CD4-positive, CD25-positive, alpha-beta regulatory T cell (primary cell): ENCODE data around the gene NSD1. TPM values are rescaled to one million over a fixed set of nuclear protein-coding genes. Genes with fewer than 3 reads are reported as not detected.

Experiments used
- ATAC-seq, 2 donors: fragments of 150-1000 bp; cut with Tn5 transposase; one replicate each; pipeline ENCODE4 v1.10.0; 2021; ENCODE audit warnings: low read depth in 2 of 2, moderate number of reproducible peaks in 2 of 2, moderate library complexity in 1 of 2
- DNase-seq, 3 donors: peaks; one replicate each; pipeline versions ENCODE4 v3.0.0 to v3.0.0-alpha.2; 2012 to 2022; ENCODE audit warnings: mixed read lengths in 1 of 3
- H3K27ac ChIP-seq: one replicate; pipeline ENCODE4 v1.7.0; 2013; ENCODE audit warnings: mild to moderate bottlenecking, low read length; ENCODE audit not compliant: insufficient read depth, poor library complexity, severe bottlenecking
- H3K27me3 ChIP-seq: one replicate; pipeline ENCODE4 v1.7.0; 2013; ENCODE audit warnings: low read length; ENCODE audit not compliant: control insufficient read depth, insufficient read depth
- H3K36me3 ChIP-seq: one replicate; pipeline ENCODE4 v1.7.0; 2013; ENCODE audit warnings: mild to moderate bottlenecking, low read length, moderate library complexity; ENCODE audit not compliant: control insufficient read depth, insufficient read depth
- H3K4me1 ChIP-seq: 2 replicates; pipeline ENCODE4 v1.7.0; 2013; ENCODE audit warnings: mild to moderate bottlenecking, low read length; ENCODE audit not compliant: insufficient read depth, control insufficient read depth, poor library complexity, severe bottlenecking
- H3K4me3 ChIP-seq: one replicate; pipeline ENCODE4 v1.7.0; 2013; ENCODE audit warnings: low read depth, mild to moderate bottlenecking, low read length, moderate library complexity
- H3K9me3 ChIP-seq, 2 experiments: 1 replicate in 1 of 2; 2 replicates in 1 of 2; pipeline ENCODE4 v1.7.0; 2013; ENCODE audit warnings: low read length in 2 of 2, mild to moderate bottlenecking in 1 of 2, moderate library complexity in 1 of 2; ENCODE audit not compliant: control insufficient read depth in 2 of 2
- H3K27ac Mint-ChIP-seq, 3 donors: one replicate each; pipeline ENCODE4 v1.8.0; 2020 to 2022; ENCODE audit warnings: mild to moderate bottlenecking in 3 of 3, mixed read lengths in 3 of 3, moderate library complexity in 2 of 3
- H3K27me3 Mint-ChIP-seq: one replicate; pipeline ENCODE4 v1.8.0; 2022; ENCODE audit warnings: mild to moderate bottlenecking, mixed read lengths
- H3K36me3 Mint-ChIP-seq: one replicate; pipeline ENCODE4 v1.8.0; 2020; ENCODE audit warnings: mixed read lengths
- H3K4me1 Mint-ChIP-seq, 4 donors: one replicate each; pipeline ENCODE4 v1.8.0; 2020 to 2022; ENCODE audit warnings: mixed read lengths in 4 of 4, mild to moderate bottlenecking in 1 of 4
- H3K4me3 Mint-ChIP-seq, 4 donors: one replicate each; pipeline ENCODE4 v1.8.0; 2020 to 2022; ENCODE audit warnings: mild to moderate bottlenecking in 4 of 4, mixed read lengths in 4 of 4, moderate library complexity in 3 of 4
- H3K9me3 Mint-ChIP-seq, 7 donors: one replicate each; pipeline ENCODE4 v1.8.0; 2020 to 2022; ENCODE audit warnings: mixed read lengths in 7 of 7, mild to moderate bottlenecking in 3 of 7, moderate library complexity in 2 of 7
- polyA plus RNA-seq, 4 donors: library from polyadenylated mRNA; unstranded; fragments of 300-500 nt; fragmentation: Illumina TruSeq; gene quantifications; one replicate each; pipeline ENCODE4 v1.2.3, GENCODE V29; 2021
- total RNA-seq: library from RNA; stranded (reverse); gene quantifications from one replicate; pipeline ENCODE4 v1.2.3, GENCODE V29; 2022

Gene NSD1
- total and polyA plus RNA-seq, 5 donors from 2014 or later = 25.9 to 125 (median 41.3) TPM

DNA sequence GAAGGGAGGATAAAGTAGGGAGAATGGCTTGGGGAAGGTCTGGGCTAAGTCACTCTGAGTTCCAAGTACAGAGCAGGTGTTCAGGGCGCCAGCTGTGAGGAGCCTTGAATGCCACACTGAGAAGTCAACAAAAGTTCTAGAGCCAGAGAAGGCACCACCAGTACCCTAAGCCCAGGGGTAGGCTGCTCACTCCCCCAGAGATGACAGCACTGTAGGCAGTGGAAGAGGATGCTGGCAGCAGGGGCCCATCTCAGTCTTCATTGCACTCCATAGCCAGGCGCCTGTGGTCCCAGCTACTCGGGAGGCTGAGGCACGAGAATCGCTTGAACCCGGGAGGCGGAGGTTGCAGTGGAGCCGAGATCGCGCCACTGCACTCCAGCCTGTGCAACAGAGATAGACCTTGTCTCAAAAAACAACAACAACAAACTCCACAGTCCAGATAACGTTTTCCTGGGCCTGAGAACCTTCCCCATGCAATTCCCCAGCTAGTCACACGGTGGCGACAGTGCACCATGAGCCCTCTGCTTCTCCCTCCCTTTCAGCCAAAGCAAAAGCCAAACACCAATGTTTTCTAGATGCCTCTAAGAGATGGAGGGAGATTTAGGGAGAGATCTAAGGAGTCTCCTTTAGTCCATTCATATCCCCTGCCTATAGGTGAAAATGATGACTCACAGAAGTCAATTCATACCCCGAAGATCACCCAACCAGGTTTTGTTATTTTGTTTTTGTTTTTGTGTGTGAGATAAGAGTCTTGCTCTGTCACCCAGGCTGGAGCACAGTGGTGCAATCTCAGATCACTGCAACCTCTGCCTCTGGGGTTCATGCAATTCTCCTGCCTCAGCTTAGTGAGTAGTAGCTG is 19.8 kb upstream of the NSD1 start:
- H3K9me3 ChIP-seq = no peaks in the 10 kb centered on the region
- H3K27ac ChIP-seq = no peak overlapping the region
- H3K9me3 Mint-ChIP-seq = no peaks in the 10 kb centered on the region
- peaks cover 6% of the 10 kb centered on the region for H3K27me3 Mint-ChIP-seq
- H3K4me1 ChIP-seq = peaks cover 12% of the 10 kb centered on the region
- H3K4me1 Mint-ChIP-seq = peaks cover 5 to 27% (median 18%) of the 10 kb centered on the region in 4 donors
- H3K4me3 ChIP-seq = no peak overlapping the region
- H3K27me3 ChIP-seq = no peaks in the 10 kb centered on the region
- DNase-seq (peak; percentile 60 to 79 (median 79)), ATAC-seq (peak; percentile 54 to 56)
- peak overlapping the region in 1 of 4 donors; percentile 13 for H3K4me3 Mint-ChIP-seq
- peak overlapping the region in 1 of 3 donors; percentile 64 for H3K27ac Mint-ChIP-seq
- H3K36me3 ChIP-seq = no peaks in the 10 kb centered on the region
- no peaks in the 10 kb centered on the region for H3K36me3 Mint-ChIP-seq

DNA sequence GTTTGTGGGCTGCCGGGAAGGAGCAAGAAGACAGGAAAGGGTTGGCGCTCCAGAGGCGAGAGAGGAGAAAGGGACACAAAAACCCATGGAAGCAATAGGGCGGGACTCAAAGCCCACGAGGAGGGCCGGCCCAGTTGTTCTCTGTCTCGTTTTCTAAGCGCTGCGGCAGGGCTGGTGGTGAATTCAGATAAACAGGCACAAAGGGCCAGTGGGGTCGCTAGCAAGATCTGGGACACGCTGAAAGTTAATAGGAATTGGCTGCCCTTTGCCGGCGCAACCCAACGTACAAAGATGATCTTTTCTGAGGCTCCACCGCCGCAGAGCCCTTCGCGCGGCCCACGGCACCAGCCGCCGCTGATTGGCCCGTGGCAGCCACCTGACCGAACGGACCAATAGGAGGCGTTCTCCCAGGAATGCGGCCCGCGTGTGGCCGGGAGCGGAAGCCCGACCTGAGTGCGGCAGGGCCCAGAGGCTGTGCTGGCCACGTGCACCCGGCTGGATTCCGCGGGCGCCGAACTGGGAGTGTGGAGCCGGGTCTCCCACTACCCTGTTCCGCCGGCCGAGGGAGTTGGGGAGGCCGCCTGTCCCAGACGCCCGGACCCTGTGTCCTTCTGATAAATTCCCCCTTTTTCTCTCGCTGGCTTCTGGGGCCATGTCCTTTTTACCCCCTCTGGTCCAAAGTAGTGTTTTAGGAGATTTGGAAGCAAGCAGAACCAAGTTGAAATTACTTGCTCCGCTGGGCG is 16.8 kb upstream of the NSD1 start:
- no peaks in the 10 kb centered on the region for H3K27me3 Mint-ChIP-seq
- peaks cover 12% of the 10 kb centered on the region for H3K4me1 ChIP-seq
- no peaks in the 10 kb centered on the region for H3K9me3 ChIP-seq
- no peak overlapping the region for H3K27ac ChIP-seq
- no peaks in the 10 kb centered on the region for H3K36me3 ChIP-seq
- H3K27me3 ChIP-seq = no peaks in the 10 kb centered on the region
- peak overlapping the region; percentile 61 to 76 (median 68) for H3K4me3 Mint-ChIP-seq
- H3K9me3 Mint-ChIP-seq = no peaks in the 10 kb centered on the region
- peak overlapping the region; percentile 2 for H3K4me3 ChIP-seq
- ATAC-seq (peak; percentile 92 to 93), DNase-seq (peak; percentile 73 to 89 (median 80))
- peaks cover 5 to 27% (median 17%) of the 10 kb centered on the region in 4 donors for H3K4me1 Mint-ChIP-seq
- H3K36me3 Mint-ChIP-seq = no peaks in the 10 kb centered on the region
- H3K27ac Mint-ChIP-seq = peak overlapping the region; percentile 74 to 86 (median 82)

DNA sequence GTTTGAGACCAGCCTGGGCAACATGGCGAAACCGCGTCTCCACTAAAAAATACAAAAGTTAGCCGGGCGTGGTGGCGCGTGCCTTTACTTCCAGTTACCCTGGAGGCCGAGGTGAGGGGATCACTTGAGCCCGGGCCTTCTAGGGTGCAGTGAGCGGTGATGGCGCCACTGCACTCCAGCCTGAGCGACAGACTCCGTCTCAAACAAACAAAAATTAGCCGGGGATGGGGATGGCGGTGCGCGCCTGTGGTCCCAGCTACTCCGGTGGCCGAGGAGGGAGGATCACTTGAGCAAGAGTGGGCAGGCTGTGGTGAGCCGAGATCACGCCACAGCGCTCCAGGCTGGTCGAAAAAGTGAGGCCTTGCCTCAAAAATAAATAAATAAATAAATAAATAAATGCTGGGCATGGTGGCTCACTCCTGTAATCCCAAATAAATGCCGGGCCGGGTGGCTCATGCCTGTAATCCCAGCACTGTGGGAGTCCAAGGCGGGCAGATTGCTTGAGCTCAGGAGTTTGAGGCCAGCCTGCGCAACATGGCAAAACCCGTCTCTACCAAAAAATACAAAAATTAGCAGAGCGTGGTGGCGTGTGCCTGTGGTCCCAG is 16.0 kb upstream of the NSD1 start:
- Histone ChIP-seq H3K36me3 (no peaks in the 10 kb centered on the region), H3K4me3 (no peak overlapping the region), H3K9me3 (no peaks in the 10 kb centered on the region), H3K27me3 (no peaks in the 10 kb centered on the region), H3K27ac (no peak overlapping the region), H3K4me1 (peaks cover 12% of the 10 kb centered on the region)
- Mint-ChIP-seq H3K4me3 (peak overlapping the region in 2 of 4 donors; percentile 59 to 76), H3K9me3 (peaks cover 0 to 2% (median 0%) of the 10 kb centered on the region in 7 donors), H3K4me1 (peaks cover 5 to 27% (median 16%) of the 10 kb centered on the region in 4 donors), H3K27me3 (no peaks in the 10 kb centered on the region), H3K36me3 (no peaks in the 10 kb centered on the region), H3K27ac (peak overlapping the region in 1 of 3 donors; percentile 86)
- DNase-seq = no peak
- no peak for ATAC-seq

DNA sequence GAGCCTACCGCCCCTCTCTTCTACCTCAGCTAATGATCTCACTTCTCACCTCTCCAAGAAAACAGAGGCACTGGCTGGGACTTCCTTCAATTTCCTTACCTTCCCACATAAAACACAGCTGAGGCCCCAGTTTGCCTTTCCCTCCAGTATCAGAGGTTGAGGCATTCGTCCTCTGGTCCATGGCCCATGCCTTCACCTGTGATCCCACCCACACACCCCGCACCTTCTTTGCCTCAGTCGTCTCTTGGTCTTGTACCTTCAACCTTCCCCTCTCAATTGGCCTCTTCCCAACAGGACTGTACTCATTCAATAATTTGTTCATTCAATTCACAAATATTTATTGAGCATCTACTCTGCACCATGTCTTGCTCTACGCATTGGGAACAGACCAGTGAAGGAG is 11.0 kb upstream of the NSD1 start:
- no peak overlapping the region for H3K27ac ChIP-seq
- ATAC-seq (no peak), DNase-seq (no peak)
- Mint-ChIP-seq H3K27me3 (no peaks in the 10 kb centered on the region), H3K9me3 (peaks cover 0 to 2% (median 0%) of the 10 kb centered on the region in 7 donors), H3K36me3 (no peaks in the 10 kb centered on the region), H3K4me1 (no peaks in the 10 kb centered on the region), H3K4me3 (peak overlapping the region in 1 of 4 donors; percentile 21), H3K27ac (peak overlapping the region in 2 of 3 donors; percentile 12 to 22)
- no peaks in the 10 kb centered on the region for H3K36me3 ChIP-seq
- no peaks in the 10 kb centered on the region for H3K4me1 ChIP-seq
- no peaks in the 10 kb centered on the region for H3K27me3 ChIP-seq
- H3K4me3 ChIP-seq = no peak overlapping the region
- H3K9me3 ChIP-seq = no peaks in the 10 kb centered on the region

DNA sequence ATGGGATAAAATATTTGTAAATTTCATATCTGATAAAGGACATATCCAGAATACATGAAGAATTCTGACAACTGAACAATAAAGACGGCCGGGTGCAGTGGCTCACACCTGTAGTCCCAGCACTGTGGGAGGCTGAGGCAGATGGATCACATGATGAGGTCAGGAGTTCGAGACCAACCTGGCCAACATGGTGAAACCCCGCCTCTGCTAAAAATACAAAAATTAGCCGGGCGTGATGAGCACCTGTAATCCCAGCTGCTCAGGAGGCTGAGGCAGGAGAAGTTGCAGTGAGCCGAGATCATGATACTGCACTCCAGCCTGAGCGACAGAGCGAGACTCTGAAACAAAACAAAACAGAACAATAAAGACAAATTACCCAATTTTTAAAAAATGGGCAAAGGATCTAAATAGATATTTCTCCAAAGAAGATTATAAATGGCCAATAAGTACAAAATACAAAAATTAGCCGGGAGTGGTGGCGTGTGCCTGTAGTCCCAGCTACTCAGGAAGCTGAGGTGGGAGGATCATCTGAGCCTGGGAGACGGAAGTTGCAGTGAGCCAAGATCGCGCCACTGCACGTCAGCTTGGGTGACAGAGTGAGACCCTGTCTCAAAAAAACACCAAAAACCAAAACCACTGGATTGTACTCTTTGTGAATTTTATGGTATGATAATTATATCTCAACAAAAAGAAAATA is 9.6 kb upstream of the NSD1 start:
- Histone ChIP-seq H3K4me3 (no peak overlapping the region), H3K9me3 (no peaks in the 10 kb centered on the region), H3K27me3 (no peaks in the 10 kb centered on the region), H3K36me3 (no peaks in the 10 kb centered on the region), H3K4me1 (peaks cover 7% of the 10 kb centered on the region), H3K27ac (no peak overlapping the region)
- no peak overlapping the region for H3K4me3 Mint-ChIP-seq
- H3K36me3 Mint-ChIP-seq = no peaks in the 10 kb centered on the region
- no peaks in the 10 kb centered on the region for H3K27me3 Mint-ChIP-seq
- peak overlapping the region in 1 of 3 donors; percentile 56 for H3K27ac Mint-ChIP-seq
- H3K4me1 Mint-ChIP-seq = peaks cover 9 to 10% (median 9%) of the 10 kb centered on the region in 4 donors
- H3K9me3 Mint-ChIP-seq = peaks cover 0 to 2% (median 0%) of the 10 kb centered on the region in 7 donors
- ATAC-seq = no peak
- no peak for DNase-seq

DNA sequence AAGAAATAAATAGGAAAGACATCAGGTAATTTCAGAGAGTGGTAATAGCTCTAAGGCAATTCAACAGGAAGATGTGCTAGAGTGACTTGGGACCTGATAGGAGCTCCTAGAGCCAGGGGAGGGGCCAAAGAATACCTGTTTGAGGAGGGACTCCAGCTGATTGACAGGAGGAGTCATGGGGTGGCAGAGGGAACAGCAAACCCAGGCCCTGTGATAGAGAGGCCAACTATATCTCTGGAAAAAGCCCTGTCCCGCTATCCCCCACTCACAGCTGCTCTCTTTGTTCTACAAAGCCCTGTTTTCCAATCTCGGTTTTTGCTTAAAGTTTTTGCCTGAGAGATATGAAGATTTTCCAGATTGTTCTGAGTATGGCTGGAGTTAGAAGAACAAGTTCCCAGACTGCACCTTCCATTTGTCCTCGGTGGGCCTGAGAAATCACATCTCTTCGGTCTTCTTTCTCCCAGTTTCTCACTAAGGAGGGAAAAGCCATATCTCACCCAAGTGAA is 9.0 kb upstream of the NSD1 start:
- no peak overlapping the region for H3K4me3 Mint-ChIP-seq
- Histone ChIP-seq H3K9me3 (no peaks in the 10 kb centered on the region), H3K36me3 (no peaks in the 10 kb centered on the region), H3K4me3 (no peak overlapping the region), H3K27ac (no peak overlapping the region), H3K27me3 (no peaks in the 10 kb centered on the region), H3K4me1 (peaks cover 11% of the 10 kb centered on the region)
- H3K9me3 Mint-ChIP-seq = peaks cover 0 to 2% (median 0%) of the 10 kb centered on the region in 7 donors
- peaks cover 14 to 16% (median 15%) of the 10 kb centered on the region in 4 donors for H3K4me1 Mint-ChIP-seq
- no peaks in the 10 kb centered on the region for H3K36me3 Mint-ChIP-seq
- H3K27me3 Mint-ChIP-seq = no peaks in the 10 kb centered on the region
- no peak overlapping the region for H3K27ac Mint-ChIP-seq
- DNase-seq (peak in 1 of 3 donors; percentile 40), ATAC-seq (peak in 1 of 2 donors; percentile 32)

DNA sequence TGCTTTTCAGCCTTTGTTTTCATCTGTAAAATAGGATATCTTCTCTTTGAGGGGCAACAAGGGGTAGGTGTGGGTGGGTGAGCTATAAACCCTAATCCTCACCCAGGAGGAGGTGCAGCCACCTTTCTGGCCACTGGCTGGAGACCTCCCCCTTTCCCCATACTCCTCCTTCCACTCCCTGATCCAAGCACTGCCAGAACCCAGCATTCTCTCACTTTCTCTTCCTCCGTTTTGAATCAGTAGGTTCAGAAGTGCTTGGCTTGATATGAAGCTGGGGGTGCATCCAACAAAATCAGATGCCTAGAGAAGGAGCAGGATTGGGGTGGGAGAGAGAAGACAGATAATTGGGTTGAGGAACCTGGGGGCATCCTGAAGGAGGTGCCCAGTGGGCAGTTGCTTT is 6.8 kb upstream of the NSD1 start:
- ATAC-seq = no peak
- Histone ChIP-seq H3K27me3 (no peaks in the 10 kb centered on the region), H3K4me3 (no peak overlapping the region), H3K4me1 (peaks cover 11% of the 10 kb centered on the region), H3K27ac (no peak overlapping the region), H3K36me3 (no peaks in the 10 kb centered on the region), H3K9me3 (no peaks in the 10 kb centered on the region)
- H3K36me3 Mint-ChIP-seq = no peaks in the 10 kb centered on the region
- peaks cover 4% of the 10 kb centered on the region for H3K27me3 Mint-ChIP-seq
- no peak for DNase-seq
- H3K4me1 Mint-ChIP-seq = peaks cover 16 to 36% (median 22%) of the 10 kb centered on the region in 4 donors
- H3K9me3 Mint-ChIP-seq = peaks cover 0 to 2% (median 0%) of the 10 kb centered on the region in 7 donors
- H3K27ac Mint-ChIP-seq = no peak overlapping the region
- H3K4me3 Mint-ChIP-seq = peak overlapping the region in 1 of 4 donors; percentile 39
